Frontal cortex (tissue), 4 donors: ENCODE data around the gene MARS2. TPM values are rescaled to one million over a fixed set of nuclear protein-coding genes. Genes with fewer than 3 reads are reported as not detected.
"Not testable (repeated sequence)": the region's sequence is repeated elsewhere in the genome, so short reads cannot be mapped to it uniquely, and the experiment has no call there.

Experiments
- DNase-seq, 2 donors: peaks; one replicate each; pipeline ENCODE4 v3.0.0; 2012; ENCODE audit warnings: low spot score in 2 of 2
- FAIRE-seq: peaks from 2 replicates; lab custom pipeline; 2012; peaks lifted over from hg19 to GRCh38; lab: Jason Lieb, UNC
- total RNA-seq: library from RNA; depleted of rRNA; stranded (reverse); fragments of >200 nt; gene quantifications from one replicate; pipeline ENCODE4 v1.2.3, GENCODE V29; 2014
- donor health status: control.
- donor health status: control.
- donor health status: control.

Gene MARS2
- total RNA-seq, 1 donor from 2014 or later, result 9.8 TPM

DNA sequence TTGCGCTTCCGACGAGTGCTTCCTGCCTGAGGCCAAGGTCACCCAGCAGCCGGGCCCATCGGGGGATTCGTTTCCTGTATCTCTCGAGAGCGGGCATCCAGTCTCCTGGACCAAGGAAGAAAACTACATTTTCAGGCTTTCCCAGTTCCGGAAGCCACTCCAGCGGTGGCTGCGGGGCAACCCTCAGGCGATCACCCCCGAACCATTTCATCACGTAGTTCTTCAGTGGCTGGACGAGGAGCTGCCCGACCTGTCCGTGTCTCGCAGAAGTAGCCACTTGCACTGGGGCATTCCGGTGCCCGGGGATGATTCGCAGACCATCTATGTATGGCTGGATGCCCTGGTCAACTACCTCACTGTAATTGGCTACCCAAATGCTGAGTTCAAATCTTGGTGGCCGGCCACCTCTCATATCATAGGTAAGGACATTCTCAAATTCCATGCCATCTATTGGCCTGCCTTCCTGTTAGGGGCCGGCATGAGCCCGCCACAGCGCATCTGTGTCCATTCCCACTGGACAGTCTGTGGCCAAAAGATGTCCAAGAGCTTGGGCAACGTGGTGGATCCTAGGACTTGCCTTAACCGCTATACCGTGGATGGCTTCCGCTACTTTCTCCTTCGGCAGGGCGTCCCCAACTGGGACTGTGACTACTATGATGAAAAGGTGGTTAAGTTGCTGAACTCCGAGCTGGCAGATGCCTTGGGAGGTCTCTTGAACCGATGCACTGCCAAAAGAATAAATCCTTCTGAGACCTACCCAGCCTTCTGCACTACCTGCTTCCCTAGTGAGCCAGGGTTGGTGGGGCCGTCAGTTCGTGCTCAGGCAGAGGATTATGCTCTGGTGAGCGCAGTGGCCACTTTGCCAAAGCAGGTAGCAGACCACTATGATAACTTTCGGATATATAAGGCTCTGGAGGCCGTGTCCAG, 1.0 kb downstream of the MARS2 start:
- FAIRE-seq, result no peak
- DNase-seq, result no peak

DNA sequence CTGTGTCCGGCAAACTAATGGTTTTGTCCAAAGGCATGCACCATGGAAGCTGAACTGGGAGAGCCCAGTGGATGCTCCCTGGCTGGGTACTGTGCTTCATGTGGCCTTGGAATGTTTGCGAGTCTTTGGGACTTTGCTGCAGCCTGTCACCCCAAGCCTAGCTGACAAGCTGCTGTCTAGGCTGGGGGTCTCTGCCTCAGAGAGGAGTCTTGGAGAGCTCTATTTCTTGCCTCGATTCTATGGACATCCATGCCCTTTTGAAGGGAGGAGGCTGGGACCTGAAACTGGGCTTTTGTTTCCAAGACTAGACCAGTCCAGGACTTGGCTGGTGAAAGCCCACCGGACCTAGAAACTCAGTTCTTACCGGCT, 1.7 kb downstream of the MARS2 start:
- no peak for DNase-seq
- no peak for FAIRE-seq

DNA sequence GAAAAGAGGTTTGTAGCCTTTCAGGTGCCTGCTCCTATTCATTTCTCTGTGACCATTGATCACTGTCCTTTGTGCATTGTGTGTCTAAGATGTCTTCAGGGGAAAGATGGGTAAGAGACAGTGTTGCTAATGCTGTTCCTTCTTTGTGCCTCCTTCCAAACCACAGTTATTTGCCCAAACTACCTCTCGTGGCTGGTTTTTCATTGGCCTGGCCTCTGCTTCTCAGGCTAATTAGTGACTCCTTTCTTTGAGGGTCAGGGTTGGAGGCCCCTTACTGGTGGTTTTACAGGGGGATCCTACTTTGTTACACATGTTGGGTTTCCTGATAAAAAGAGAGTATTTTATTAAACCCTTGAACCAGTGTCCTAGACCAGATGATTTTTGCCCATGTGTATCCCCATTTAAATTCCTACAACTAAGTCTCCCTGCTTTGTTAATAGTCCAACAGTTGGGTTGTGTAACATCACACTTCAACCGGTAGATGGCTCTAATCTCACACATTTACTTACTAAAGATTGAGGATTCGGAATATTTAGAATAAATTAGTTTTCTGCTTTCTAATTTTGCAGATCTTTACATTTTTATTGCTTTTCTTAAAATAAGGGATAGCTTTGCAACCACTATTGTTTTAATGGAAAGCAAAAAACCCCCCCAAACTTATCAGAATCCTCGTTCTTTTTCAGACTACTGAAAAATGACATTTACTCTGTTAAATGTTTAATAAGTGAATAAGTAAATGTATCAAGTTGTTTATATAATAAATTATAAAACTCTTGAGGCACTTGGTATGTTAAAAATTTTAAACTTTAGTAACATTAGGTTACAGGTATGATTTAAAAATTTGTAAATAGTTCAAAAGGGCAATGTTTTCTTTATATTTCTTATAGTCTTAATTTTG, 2.4 kb downstream of the MARS2 start:
- FAIRE-seq, result peak; percentile 19
- DNase-seq, result peak; percentile 24 to 29

DNA sequence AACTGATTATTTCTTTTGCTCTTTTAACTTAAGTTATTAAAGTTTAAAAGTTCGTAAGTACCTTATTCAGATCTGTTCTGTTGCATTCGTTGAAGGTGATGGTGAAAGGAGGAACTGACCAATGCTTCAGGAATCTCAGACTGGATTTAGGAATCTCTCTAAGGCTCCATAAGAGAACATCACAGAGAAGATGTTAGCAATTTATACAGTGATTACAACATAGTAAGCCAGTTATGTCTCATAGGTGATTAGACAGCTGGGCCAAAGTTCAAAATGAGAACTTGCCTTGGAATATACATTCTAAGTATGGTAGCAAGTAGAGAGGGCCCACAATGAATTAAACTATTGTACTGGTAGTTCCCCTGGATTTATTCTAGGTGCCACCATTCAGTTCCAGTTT, 3.2 kb downstream of the MARS2 start:
- FAIRE-seq, result no peak
- DNase-seq, result no peak

DNA sequence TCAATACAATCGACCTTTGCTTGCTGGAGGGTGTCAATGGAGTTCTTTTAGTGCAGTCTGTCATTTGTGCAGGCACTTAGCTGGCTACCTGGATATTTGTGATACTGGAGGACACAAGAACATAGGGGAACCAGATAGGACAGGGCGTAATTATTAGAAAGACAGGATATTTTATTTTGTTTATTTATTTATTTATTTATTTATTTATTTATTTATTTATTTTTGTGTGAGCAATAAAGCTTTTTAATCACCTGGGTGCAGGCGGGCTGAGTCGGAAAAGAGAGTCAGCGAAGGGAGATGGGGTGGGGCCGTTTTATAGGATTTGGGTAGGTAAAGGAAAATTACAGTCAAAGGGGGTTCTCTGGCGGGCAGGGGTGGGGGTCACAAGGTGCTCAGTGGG, 4.0 kb downstream of the MARS2 start:
- not testable (repeated sequence) for DNase-seq, FAIRE-seq

DNA sequence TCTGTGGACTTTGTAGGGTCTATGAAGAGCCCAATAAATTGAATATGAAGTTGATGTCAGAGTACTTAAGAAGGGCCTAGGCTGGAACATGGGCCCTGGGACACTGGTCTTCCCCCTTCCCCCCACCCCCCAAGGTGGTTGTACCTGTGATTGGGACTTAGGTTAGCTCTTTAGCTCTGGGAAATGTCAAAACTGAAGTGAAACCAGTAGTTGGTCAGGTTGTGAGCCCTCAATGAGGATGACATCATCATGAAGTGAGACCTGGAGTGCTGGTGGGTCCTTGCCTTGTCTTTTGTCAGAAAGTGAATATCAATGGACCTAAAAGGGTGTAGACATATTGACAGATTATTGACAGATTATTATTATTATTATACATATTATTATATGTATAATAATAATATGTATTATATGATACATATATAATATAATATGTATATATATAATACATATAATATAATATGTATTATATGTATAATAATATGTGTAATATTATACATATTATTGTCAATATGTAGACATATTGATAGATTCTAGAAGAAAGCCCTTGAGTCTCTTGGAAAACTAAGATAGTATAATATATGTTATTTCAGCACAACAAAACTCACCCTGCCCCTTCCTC, 5.4 kb downstream of the MARS2 start:
- FAIRE-seq (no peak), DNase-seq (no peak)

DNA sequence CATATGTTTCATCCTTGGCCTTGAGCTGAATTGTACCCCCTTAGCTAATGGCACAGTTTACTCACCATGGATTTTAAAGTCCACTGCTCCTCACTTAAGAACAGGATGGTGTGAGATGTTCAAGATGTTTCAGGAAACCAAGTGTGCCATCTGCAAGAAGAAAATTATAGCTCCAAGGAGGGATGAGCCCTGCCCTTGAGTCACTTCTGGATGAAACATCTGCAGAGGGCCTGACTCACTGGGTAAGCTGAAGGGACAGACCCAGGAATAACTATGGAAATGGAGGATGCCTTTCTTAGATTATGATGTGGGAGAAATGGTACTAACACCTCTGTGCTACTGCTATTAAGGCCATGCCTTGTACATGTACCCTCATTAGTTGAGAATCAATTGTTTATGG, 6.4 kb downstream of the MARS2 start:
- DNase-seq, result no peak

DNA sequence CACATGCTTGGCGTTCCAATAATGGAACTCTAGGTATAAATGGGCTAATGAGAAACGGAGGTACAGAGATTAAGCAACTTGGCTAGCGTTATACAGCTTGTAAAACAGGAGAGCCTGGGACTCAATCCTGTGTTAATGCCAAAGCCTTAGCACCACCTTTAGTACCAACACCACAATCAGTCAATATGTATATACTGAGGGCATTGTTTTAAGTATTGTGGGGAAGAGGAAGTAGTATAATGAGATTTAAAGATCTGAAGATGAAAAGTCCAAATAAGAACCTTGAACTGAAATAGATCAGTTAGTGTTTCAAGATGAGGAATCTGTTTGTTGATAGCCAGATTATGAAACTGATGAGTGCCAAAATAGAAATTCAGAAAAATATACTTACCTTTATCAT, 8.1 kb downstream of the MARS2 start:
- DNase-seq, result no peak
- no peak for FAIRE-seq

More for the DNA sequence above, 6.4 kb downstream of the MARS2 start:
- no peak for FAIRE-seq

DNA sequence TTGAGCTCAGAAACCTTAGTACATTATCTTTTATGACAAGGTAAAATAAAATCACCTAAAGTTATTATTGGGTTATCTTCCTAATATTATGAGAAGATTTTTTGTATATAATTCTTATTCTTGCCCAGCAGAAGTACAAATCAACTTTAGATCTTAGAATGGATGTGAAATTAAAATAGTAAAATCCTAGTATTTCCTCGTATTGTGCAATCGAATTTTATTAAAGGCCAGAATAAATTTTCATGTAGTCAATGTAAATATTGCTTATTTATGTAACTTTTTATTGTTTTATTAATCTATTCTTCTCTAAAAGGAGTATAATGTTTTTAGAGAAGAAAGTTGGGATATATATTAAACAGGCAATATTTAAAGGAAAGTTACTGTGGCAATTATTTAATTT, 12.7 kb downstream of the MARS2 start:
- peak; percentile 56 for FAIRE-seq

DNA sequence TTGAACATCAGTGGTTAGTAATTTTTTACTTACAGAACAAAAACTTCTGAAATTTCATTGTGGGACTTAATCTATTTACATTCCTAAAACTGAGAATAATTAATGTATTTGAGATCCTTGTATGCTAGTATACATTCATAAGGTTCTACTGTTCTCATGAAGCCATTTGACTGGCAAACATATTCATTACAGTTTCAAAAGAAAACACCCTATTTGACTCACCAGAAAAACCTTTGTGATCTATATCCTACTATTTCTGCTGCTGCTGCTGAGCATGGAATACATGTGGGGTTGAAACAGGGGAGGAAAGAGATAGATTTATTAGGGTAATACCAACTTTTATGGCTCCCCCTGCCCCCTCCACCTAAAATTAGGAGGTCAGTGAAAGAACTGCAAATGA, 21.8 kb downstream of the MARS2 start:
- no peak for FAIRE-seq

More for the DNA sequence above, 12.7 kb downstream of the MARS2 start:
- no peak for DNase-seq

DNA sequence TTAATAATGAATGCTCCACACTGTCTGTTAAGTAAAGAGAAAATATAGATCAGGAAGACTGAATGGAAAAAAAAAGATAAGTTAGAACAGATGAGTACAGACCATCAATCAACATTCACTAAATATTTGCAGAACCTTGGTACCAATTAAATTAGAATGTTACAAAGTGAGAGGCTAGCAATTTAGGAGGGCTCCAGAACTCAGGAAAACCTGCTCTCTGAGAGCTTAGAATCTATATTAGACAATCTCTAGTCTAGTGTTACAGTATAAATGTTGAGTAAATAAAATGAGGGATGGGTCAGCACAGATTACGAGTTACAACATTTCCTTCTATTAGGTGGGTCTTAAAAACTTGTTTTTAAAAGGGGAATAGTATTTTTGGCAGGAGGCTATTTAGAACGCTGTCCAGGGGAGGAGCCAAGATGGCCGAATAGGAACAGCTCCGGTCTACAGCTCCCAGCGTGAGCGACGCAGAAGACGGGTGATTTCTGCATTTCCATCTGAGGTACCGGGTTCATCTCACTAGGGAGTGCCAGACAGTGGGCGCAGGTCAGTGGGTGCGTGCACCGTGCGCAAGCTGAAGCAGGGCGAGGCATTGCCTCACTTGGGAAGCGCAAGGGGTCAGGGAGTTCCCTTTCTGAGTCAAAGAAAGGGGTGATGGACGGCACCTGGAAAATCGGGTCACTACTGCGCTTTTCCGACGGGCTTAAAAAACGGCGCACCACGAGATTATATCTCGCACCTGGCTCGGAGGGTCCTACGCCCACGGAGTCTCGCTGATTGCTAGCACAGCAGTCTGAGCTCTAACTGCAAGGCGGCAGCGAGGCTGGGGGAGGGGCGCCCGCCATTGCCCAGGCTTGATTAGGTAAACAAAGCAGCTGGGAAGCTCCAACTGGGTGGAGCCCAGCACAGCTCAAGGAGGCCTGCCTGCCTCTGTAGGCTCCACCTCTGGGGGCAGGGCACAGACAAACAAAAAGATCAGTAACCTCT, 23.7 kb downstream of the MARS2 start:
- FAIRE-seq, DNase-seq: not testable (repeated sequence)

More for the DNA sequence above, 21.8 kb downstream of the MARS2 start:
- no peak for DNase-seq

DNA sequence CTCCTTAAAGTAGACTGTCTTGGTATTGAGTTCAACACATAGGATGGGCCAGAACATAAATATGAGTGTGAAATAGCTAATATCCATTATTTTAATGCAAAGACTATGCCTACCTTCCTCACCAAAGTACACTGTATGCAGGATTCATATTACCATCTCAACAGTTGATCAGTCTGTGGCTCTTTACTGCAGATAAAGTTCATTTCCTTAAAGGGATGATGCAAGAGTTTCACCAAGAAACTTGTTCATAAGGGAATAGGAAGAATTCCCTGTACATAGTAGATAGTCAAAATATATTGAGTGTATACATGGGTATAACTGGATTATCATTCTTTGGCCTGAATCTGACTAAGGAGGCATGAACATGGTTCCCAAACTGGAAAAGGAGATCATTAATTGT, 35.0 kb downstream of the MARS2 start:
- DNase-seq (no peak), FAIRE-seq (no peak)

Other genes starting within 250 kb of the MARS2 start
- 157 TPM for gene HSPD1, start 205.5 kb upstream of the MARS2 start, total RNA-seq
- 62.8 TPM for gene HSPE1, start 205.0 kb upstream of the MARS2 start, total RNA-seq
- 88.9 TPM for gene MOB4, start 189.3 kb upstream of the MARS2 start, total RNA-seq
- 22.8 TPM for gene RFTN2, start 29.8 kb upstream of the MARS2 start, total RNA-seq
- gene BOLL, start 80.0 kb downstream of the MARS2 start, total RNA-seq, result not detected
- 32.6 TPM for gene PLCL1, start 99.2 kb downstream of the MARS2 start, total RNA-seq